ENCODE measurements around the gene TGFBR3.

TGFBR3 gene

DNA sequence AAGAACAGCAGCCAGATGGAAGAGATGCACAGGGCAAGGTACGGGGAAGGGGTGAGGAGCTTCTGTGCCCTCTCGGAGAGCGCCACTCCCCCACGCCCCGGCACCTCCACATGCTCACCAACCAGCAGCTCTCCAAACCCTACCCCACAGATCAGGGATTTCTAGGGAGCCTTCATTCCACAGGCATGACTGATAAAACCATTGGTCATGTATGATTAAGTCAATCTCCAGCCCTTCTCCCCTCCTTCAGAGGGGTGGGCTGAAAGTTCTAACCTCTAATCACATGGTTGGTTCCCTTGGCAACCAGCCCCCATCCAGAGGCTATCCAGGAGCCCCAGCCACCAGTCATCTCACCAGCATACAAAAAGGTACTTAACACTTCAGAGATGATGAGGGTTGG lies 144.7 kb downstream of the TGFBR3 start:
- H3K27me3 Mint-ChIP-seq (ENCODE audit: low read depth): no peaks in the 10 kb centered on the region
- TF ChIP-seq, protein P1, sequence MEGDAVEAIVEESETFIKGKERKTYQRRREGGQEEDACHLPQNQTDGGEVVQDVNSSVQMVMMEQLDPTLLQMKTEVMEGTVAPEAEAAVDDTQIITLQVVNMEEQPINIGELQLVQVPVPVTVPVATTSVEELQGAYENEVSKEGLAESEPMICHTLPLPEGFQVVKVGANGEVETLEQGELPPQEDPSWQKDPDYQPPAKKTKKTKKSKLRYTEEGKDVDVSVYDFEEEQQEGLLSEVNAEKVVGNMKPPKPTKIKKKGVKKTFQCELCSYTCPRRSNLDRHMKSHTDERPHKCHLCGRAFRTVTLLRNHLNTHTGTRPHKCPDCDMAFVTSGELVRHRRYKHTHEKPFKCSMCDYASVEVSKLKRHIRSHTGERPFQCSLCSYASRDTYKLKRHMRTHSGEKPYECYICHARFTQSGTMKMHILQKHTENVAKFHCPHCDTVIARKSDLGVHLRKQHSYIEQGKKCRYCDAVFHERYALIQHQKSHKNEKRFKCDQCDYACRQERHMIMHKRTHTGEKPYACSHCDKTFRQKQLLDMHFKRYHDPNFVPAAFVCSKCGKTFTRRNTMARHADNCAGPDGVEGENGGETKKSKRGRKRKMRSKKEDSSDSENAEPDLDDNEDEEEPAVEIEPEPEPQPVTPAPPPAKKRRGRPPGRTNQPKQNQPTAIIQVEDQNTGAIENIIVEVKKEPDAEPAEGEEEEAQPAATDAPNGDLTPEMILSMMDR (IDR thresholded peaks at IDR 0.05; ENCODE audit: unreplicated experiment in 3 of 3): no peak

DNA sequence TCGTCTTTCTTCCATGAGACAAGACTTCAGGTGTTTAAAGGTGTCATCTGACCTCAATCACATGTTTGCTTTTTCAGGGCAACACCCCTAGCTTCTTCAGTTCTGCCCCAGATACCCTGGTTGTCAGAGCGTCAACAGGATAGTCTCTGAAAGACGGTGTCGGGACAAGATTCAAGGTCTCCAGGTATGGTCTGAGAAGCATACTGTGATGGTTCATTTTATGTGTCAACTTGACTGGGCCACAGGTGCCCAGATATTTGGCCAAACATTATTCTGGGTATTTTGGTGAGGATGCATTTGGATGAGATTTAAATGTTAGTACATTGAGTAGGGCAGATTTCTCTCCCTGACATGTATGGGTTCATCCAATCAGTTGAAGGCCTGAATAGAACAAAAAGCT lies 148.3 kb downstream of the TGFBR3 start:
- no peaks in the 10 kb centered on the region for H3K27me3 Mint-ChIP-seq (ENCODE audit: low read depth)
- H3K4me1 Mint-ChIP-seq: peaks cover 66% of the 10 kb centered on the region
- H3K27ac Mint-ChIP-seq: peak overlapping the region; percentile 95 to 99 (median 99)
- H3K4me3 Mint-ChIP-seq: no peak overlapping the region
- TF ChIP-seq, protein P1 (IDR thresholded peaks at IDR 0.05; ENCODE audit: unreplicated experiment in 3 of 3): no peak
- peaks cover 54% of the 10 kb centered on the region for H3K36me3 Mint-ChIP-seq (ENCODE audit: low read depth)
- peaks cover 2% of the 10 kb centered on the region for H3K9me3 Mint-ChIP-seq

More for the DNA sequence above, 144.7 kb downstream of the TGFBR3 start:
- peak overlapping the region; percentile 89 to 96 (median 93) for H3K27ac Mint-ChIP-seq
- H3K9me3 Mint-ChIP-seq: peaks cover 5% of the 10 kb centered on the region
- peaks cover 68% of the 10 kb centered on the region for H3K4me1 Mint-ChIP-seq
- peaks cover 56% of the 10 kb centered on the region for H3K36me3 Mint-ChIP-seq (ENCODE audit: low read depth)
- H3K4me3 Mint-ChIP-seq: no peak overlapping the region

DNA sequence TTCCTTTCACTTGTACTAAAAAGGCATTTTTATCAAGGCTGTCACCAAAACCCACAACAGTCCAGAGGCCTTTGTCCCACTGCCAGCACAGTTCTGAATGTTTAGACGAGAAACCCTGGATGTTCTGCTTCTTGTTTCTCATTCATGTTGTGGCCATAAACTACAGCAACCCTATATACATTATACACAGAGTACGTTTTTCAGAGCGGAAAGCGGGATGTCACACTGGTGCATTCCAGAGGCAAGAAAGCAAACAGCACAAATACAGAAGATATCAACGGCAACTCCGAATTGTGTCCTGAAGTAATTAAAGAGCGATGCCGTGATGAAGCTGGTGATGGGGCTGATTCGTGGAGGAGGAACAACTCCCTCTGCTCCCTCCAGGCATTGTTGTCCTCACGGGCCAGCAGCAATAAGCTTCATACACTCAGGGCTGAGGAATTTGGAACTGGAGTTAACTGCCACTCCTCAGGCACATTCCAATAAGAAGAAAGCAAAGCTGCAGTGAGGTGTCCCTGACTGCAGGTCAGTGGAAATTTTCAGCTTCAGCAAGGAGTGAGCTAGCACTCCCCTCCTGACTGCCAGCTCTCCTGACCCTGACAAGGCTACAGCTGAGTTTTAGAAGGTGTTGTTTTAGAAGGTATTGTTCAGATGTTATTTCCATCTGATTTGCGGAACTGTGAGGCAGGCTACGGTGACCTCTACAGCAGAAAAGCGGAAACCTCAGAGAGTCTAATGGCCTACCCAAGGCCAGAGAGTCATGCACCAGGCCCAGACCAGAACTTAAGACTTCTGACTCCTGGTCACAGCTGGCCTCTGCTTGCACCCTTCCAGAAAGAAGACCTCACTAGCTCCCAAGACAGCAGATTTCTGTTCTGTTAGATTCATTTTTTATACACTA lies 149.0 kb downstream of the TGFBR3 start:
- Mint-ChIP-seq H3K36me3 (ENCODE audit: low read depth) (peaks cover 52% of the 10 kb centered on the region), H3K27ac (peak overlapping the region; percentile 95 to 99 (median 99))

DNA sequence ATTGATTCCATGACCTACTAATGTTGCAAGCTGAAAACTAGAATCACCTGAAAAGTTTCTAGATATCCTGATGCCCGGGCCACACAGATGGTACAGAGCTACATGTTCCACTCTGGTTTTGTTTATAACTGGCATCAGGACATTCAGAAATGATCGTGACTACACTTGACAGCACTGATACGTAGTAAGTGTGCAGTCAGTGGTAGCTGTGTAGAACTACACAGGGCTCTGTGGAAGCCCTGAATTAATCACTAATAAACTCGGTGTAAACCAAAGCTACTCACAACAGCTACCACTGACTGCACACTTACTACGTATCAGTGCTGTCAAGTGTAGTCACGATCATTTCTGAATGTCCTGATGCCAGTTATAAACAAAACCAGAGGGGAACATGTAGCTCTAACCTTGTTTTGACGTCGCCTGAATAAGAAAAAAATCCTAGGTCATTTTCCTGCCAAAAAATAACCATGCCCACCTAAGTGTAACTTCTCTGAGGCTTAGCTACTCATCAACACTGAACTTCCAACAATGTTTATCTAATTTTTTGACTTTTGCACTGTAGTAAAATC lies 149.7 kb downstream of the TGFBR3 start:
- TF ChIP-seq, protein P1 (IDR thresholded peaks at IDR 0.05; ENCODE audit: unreplicated experiment in 3 of 3): no peak
- Mint-ChIP-seq H3K27me3 (ENCODE audit: low read depth) (peaks cover 3% of the 10 kb centered on the region), H3K9me3 (peaks cover 2% of the 10 kb centered on the region), H3K36me3 (ENCODE audit: low read depth) (peaks cover 50% of the 10 kb centered on the region), H3K4me1 (peaks cover 66% of the 10 kb centered on the region), H3K4me3 (no peak overlapping the region), H3K27ac (peak overlapping the region; percentile 95 to 99 (median 99))

More for the DNA sequence above, 149.0 kb downstream of the TGFBR3 start:
- peaks cover 3% of the 10 kb centered on the region for H3K27me3 Mint-ChIP-seq (ENCODE audit: low read depth)
- H3K4me1 Mint-ChIP-seq: peaks cover 66% of the 10 kb centered on the region
- TF ChIP-seq, protein P1 (IDR thresholded peaks at IDR 0.05; ENCODE audit: unreplicated experiment in 3 of 3): no peak
- peak overlapping the region; percentile 6 to 62 (median 41) for H3K4me3 Mint-ChIP-seq
- peaks cover 2% of the 10 kb centered on the region for H3K9me3 Mint-ChIP-seq

DNA sequence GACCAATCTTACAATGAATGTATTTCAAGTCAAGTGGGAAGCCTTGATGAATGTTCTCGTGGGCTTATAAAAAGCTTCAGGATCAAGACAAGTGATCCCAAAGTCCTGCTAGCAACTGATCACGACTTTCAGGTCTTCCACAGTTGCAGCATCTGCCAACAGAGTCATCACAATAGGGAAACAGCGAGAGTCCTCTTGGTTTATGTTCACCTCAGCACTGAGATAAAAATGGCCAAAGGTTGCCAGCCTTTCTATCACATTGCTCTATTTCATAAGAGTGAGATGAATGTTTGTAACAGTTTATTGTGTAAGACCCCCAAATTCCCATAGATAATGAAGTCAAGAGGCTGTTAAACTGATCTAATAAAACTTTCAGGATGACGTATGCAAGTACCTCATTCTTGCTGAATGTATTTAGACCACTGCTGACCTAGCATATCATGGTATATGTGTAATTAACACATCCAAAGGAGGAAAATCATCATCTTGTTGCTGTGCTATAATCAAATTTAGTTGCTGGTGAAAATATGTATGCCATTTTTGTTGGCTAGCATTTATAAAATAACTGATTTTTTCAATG lies 150.6 kb downstream of the TGFBR3 start:
- TF ChIP-seq, protein P1 (IDR thresholded peaks at IDR 0.05; ENCODE audit: unreplicated experiment in 3 of 3): no peak
- peaks cover 2% of the 10 kb centered on the region for H3K9me3 Mint-ChIP-seq
- no peak overlapping the region for H3K4me3 Mint-ChIP-seq

More for the DNA sequence above, 150.6 kb downstream of the TGFBR3 start:
- peaks cover 3% of the 10 kb centered on the region for H3K27me3 Mint-ChIP-seq (ENCODE audit: low read depth)
- peaks cover 68% of the 10 kb centered on the region for H3K4me1 Mint-ChIP-seq
- H3K36me3 Mint-ChIP-seq (ENCODE audit: low read depth): peaks cover 49% of the 10 kb centered on the region
- peak overlapping the region; percentile 88 to 99 (median 95) for H3K27ac Mint-ChIP-seq

Measured in nephron (organoid).